SJCRH30 (cell line): ENCODE measurements around the gene HIBADH. TPM values are rescaled to one million over a fixed set of nuclear protein-coding genes. Genes with fewer than 3 reads are reported as not detected.

ENCODE experiments used
- DNase-seq, 2 experiments: peaks; one replicate each; pipeline ENCODE4 v3.0.0-alpha.2; 2015 to 2020
- H3K27ac ChIP-seq: fragments of 250-450 bp; sonication (Bioruptor Pico); 2 replicates; pipeline ENCODE4 v1.5.1; 2020; ENCODE audit warnings: mild to moderate bottlenecking, moderate library complexity
- H3K27me3 ChIP-seq: fragments of 250-450 bp; sonication (Bioruptor Pico); 2 replicates; pipeline ENCODE4 v1.5.1; 2020; ENCODE audit warnings: mild to moderate bottlenecking, moderate library complexity
- H3K36me3 ChIP-seq: fragments of 250-450 bp; sonication (Bioruptor Pico); 2 replicates; pipeline ENCODE4 v1.5.1; 2020; ENCODE audit warnings: mild to moderate bottlenecking, moderate library complexity
- H3K4me1 ChIP-seq: fragments of 250-450 bp; sonication (Bioruptor Pico); 2 replicates; pipeline ENCODE4 v1.5.1; 2020; ENCODE audit warnings: mild to moderate bottlenecking, moderate library complexity
- H3K4me3 ChIP-seq: fragments of 250-450 bp; sonication (Bioruptor Pico); 2 replicates; pipeline ENCODE4 v1.5.1; 2020; ENCODE audit warnings: mild to moderate bottlenecking, moderate library complexity
- H3K9me3 ChIP-seq: fragments of 250-450 bp; sonication (Bioruptor Pico); replicated peaks from 2 replicates; pipeline ENCODE4 v1.5.1; 2020; ENCODE audit warnings: mild to moderate bottlenecking, moderate library complexity
- total RNA-seq: library from RNA; depleted of rRNA; stranded (reverse); fragments of >200 nt; shearing (Covaris generic); gene quantifications from 2 replicates; pipeline ENCODE4 v1.2.3, GENCODE V29; 2014; rRNA removed

The HIBADH gene
- total RNA-seq: 37.8 and 41.6 TPM in 2 replicates

DNA sequence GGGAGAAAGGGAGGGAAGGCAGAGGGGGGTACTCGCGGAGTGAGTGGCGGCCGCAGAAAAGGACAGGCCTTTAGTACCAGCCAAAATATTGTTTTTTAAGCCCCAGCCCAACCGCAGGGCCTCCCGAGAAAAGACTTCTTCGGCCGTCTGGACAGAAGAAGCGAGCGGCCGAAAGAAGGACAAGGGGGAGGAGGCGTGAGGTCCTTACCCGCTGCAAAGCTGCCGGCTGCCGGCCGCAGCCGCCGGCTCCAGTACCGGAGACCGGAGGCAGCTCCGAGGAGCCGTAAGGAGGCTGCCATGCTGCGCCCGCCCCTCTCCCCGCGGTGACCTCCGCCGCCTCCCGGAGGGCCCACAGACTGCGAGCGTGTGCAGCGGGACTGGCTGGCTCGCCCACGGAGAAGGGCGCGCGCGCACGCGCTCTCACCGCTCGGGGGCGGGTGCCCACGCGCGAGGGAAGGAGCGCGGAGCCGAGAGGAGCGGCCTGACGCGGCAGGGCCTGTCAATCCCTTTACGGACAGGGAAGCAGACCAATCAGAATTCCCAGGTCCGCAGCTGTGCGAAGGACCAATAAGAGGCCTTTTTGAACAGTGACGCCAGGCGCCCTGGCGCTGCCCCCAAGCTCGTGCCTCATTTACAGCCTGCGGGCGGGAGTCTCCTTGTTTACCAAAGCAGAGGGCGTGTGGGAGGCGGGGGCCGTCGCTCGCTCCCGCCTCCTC lies at the start of gene HIBADH:
TSS of gene HIBADH (minus strand) at position 394 of the 716 bp plus-strand sequence. CDS start at position 299, 95 bp downstream.
- DNase-seq: peak; percentile 99
- Histone ChIP-seq H3K4me3 (peak within 1 kb of the TSS; percentile 88), H3K9me3 (no peaks in the 10 kb centered on the region), H3K27me3 (no peaks in the 10 kb centered on the region), H3K4me1 (no peaks in the 10 kb centered on the region), H3K36me3 (no peaks in the 10 kb centered on the region), H3K27ac (peak within 1 kb of the TSS; percentile 80)

DNA sequence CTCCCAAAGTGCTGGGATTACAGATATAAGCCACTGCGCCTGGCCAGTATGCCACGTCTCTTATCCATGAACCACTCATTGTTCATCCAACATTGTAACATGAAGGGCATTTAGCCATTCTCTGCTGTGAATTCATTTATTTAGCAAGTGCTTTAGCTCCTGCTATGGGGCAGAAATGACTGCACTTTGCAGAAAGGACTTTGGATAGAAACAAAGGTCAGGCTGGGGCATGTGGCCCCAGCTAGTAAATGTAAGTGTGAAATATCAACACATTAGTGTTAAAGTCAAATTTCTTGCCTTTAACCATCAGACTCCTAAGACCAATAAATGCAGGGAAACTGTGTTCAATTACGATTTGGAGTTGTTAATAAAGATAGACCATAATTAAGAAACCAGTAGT lies 49.5 kb upstream of the HIBADH start:
- H3K27ac ChIP-seq: no peak overlapping the region
- H3K9me3 ChIP-seq: no peaks in the 10 kb centered on the region
- no peak for DNase-seq
- H3K27me3 ChIP-seq: no peaks in the 10 kb centered on the region
- no peaks in the 10 kb centered on the region for H3K4me1 ChIP-seq
- H3K36me3 ChIP-seq: no peaks in the 10 kb centered on the region
- H3K4me3 ChIP-seq: no peak overlapping the region

DNA sequence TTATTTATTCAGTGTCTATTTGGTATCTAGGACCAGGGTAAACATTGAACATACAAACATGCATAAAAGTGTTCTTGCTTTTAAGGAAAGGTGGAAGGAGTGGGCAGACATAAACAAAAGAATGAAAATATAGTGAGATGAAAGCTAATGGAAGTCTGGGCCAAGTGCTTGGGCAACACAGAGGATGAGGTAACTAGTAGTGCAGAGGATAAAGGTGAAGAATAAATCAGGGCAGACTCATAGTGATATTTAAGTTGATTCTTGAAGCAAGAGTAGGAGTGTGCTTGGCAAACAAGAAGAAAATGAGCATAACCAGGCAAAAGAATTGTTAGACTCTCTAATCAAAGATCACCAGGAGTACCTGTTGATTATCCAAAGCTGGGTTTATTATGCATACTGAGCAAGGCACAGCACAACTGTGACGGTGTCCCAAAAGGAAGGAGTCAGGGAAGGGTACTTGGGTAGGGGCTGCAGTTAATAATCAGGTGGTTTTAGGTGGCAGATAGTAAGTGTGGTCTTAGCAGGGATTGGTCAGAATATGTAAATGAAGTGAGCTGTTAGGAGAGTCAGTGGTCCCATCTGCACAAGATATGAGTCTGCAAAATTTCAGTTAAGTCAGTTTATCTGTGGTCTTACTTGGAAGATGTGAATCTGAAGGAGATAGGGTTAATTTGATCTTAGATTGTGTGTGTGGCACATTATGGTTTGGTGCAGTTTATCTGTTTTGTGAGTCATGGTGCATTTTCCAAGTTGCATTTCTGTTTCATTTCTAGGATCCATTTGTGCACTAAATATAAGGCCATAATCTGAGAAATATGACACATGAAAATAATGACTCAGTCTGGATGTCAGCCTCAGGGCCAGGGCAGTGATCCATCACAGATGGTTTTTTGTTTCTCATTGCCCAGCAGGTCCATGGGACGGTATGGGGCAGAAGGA lies 46.7 kb upstream of the HIBADH start:
- Histone ChIP-seq H3K27ac (no peak overlapping the region), H3K4me3 (no peak overlapping the region), H3K9me3 (no peaks in the 10 kb centered on the region), H3K36me3 (no peaks in the 10 kb centered on the region), H3K4me1 (no peaks in the 10 kb centered on the region), H3K27me3 (no peaks in the 10 kb centered on the region)
- no peak for DNase-seq

DNA sequence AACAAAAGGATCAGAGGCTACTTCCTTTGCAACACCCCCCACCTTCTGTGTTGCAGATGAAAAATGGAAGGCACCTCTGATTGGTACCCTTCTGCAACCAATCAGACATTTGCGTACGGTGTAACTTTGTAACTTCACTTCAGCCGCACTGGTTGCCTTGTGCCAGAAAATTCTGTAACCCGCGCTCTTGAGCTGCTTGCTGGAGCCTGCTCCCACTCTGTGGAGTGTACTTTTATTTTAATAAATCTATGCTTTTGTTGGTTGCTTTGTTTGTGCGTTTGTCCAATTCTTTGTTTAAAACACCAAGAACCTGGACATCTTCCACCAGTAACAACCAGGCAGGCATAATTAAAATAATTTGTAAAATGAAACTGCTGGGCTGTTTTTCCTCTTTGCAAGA lies 45.8 kb upstream of the HIBADH start:
- no peaks in the 10 kb centered on the region for H3K36me3 ChIP-seq
- no peaks in the 10 kb centered on the region for H3K9me3 ChIP-seq
- no peak overlapping the region for H3K27ac ChIP-seq
- H3K27me3 ChIP-seq: no peaks in the 10 kb centered on the region
- H3K4me3 ChIP-seq: no peak overlapping the region
- DNase-seq: no peak
- H3K4me1 ChIP-seq: no peaks in the 10 kb centered on the region

DNA sequence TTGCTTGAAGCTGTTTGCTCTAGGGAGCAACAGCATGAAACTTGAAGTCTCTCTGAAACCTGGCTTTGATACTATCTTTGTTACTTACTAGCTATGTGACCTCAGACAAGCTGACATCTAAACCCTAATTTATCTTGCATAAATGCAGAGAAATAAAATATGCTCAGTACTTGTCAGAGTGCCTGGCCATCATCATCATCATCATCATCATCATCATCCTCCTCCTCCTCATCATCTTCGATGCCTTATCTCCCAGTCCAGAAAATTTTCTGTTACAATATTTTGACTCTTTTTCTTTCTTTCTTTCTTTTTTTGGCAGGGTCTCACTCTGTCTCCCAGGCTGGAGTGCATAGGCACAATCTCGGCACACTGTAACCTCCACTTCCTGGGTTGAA lies 42.5 kb upstream of the HIBADH start:
- H3K36me3 ChIP-seq: no peaks in the 10 kb centered on the region
- H3K9me3 ChIP-seq: no peaks in the 10 kb centered on the region
- H3K27me3 ChIP-seq: no peaks in the 10 kb centered on the region
- DNase-seq: no peak
- H3K27ac ChIP-seq: no peak overlapping the region
- H3K4me3 ChIP-seq: no peak overlapping the region
- H3K4me1 ChIP-seq: no peaks in the 10 kb centered on the region

DNA sequence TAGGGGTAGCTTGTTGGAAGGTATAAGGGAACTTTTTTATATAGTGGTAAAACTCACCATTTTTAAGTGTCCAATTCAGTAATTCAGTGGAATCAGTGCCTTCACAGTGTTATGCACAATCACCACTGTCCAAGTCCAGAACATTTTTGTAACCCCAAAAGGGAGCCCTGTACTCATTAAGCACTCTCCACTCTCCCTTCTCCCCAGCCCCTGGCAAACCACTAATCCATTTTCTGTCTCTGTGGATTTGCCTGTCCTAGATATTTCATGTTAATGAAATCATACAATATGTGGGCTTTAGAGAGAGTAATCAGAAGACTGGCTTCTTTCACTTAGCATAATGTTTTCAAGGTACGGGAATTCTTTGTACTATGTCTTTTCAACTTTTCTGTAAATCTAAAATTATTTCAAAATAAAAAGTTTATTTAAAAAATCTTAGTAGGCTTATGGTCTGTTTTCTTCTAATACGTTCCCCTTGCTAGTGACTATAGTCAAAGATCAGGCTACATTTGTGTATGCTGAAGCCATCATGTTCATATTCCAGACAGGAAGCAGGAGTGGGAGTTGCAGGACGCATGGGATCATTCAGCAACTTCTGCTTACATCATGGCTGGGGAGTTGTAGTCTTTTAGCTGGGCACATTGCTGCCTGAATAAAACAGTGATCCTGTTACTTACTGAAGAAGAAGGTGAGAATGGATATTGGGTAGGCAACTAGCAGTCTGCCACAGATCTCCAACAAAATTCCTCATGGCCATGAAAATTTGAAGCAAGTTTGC lies 41.9 kb upstream of the HIBADH start:
- Histone ChIP-seq H3K9me3 (no peaks in the 10 kb centered on the region), H3K27me3 (no peaks in the 10 kb centered on the region), H3K36me3 (no peaks in the 10 kb centered on the region), H3K27ac (no peak overlapping the region), H3K4me1 (no peaks in the 10 kb centered on the region), H3K4me3 (no peak overlapping the region)
- DNase-seq: no peak

DNA sequence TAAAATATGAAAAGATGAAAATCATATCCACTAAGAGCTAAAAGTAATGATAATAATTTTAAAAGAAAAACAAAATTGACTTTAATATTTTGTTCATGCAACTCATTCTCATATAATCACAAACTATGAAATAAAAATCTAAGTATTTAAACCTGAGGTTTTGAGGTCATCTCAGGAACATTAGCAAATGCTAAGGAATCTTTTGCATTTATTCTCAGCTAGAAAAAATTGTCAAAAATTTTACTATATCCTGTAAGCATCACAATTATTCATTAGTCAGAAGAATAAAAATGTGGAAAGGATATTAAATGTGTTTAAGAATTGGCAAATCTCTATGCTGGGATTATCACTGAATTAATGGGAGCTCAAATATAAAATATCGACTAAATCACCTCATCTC lies 40.5 kb upstream of the HIBADH start:
- Histone ChIP-seq H3K27ac (no peak overlapping the region), H3K4me1 (no peaks in the 10 kb centered on the region), H3K4me3 (no peak overlapping the region), H3K27me3 (no peaks in the 10 kb centered on the region), H3K9me3 (no peaks in the 10 kb centered on the region), H3K36me3 (no peaks in the 10 kb centered on the region)
- no peak for DNase-seq

DNA sequence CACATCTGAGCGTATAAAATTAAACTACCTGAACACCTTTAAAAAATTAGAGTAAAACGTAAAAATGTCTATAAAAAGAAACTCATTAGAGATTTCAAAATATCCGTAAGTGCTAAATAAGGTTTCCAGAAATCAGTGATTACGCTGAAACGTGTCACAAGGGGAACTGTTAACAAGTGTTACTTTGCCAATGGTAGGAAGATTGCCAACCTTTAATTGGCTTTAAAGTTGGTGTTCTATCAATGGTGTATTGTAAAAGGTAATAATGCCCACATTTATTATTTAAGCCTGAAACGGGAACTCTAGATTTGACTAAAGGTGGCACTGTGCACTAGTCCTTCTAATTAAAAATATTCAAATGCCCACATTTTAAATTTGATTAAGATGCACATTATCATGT lies 37.8 kb upstream of the HIBADH start:
- Histone ChIP-seq H3K27ac (no peak overlapping the region), H3K9me3 (no peaks in the 10 kb centered on the region), H3K36me3 (0 out of 2 replicates have a peak, but pooled peaks cover 2% of the 10 kb centered on the region), H3K27me3 (no peaks in the 10 kb centered on the region), H3K4me1 (no peaks in the 10 kb centered on the region), H3K4me3 (no peak overlapping the region)
- DNase-seq: no peak

DNA sequence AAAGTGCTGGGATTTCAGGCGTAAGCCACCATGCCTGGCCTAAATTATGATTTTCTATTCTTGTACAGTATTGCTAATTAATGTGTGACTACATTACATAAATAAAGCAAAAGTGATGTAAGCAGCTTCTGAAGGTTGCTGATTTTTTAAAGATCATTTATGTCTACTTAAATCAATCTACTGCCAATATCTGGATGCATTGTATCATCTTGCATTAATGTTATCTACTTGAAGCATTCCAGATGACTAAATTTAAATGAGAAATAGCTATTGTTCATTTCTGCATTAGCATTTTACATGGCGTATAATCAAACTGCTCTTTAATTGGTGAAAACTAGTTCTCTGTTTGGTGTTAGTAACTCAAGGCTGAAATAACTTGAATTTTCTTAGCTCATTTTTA lies 37.1 kb upstream of the HIBADH start:
- H3K27ac ChIP-seq: no peak overlapping the region
- no peaks in the 10 kb centered on the region for H3K4me1 ChIP-seq
- H3K27me3 ChIP-seq: no peaks in the 10 kb centered on the region
- no peaks in the 10 kb centered on the region for H3K9me3 ChIP-seq
- no peak for DNase-seq
- 0 out of 2 replicates have a peak, but pooled peaks cover 2% of the 10 kb centered on the region for H3K36me3 ChIP-seq
- no peak overlapping the region for H3K4me3 ChIP-seq

DNA sequence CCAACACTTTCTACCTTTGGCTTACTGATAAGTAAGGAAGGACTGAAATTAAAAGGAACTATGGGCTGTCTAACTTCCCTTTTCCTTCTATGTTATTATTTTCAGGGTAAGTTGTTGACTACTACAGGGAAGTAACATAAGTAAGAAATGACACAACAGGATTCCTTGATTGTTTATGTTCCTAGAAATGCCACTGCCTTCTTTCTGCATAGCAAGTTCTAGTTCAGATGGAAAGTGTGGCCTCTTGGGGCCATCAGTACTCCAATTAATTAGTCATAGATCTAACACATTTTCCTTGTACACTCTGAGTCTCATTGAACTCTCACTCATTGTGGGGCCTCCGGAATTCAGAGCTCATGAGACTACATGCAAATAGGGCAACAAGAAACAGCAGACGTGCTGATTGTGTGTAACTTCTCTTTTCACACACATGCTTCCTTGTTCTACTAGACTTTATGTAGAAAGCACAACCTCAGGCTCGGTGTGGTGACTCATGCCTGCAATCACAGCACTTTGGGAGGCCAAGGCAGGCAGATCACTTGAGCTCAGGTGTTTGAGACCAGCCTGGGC lies 35.3 kb upstream of the HIBADH start:
- H3K9me3 ChIP-seq: no peaks in the 10 kb centered on the region
- no peak for DNase-seq

DNA sequence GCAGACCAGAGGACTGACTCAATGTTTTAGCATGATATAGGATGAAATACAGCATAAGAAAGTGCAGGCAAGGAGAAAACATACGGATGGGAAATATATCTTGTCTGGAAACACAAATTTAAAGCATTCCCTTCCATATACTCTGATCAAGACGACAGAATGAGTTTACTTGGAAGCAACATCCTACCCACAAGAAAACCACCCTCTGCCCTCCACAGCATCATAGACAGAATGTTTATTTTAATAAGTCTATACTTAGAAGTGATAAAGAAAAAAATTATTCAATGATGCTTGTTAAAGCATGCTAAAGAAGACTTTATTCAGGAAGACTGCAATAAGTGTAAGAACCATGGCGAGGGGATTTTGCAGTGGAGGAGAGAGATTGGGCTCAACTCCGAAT lies 32.4 kb upstream of the HIBADH start:
- 0 out of 2 replicates have a peak, but pooled peaks cover 2% of the 10 kb centered on the region for H3K36me3 ChIP-seq
- no peak overlapping the region for H3K27ac ChIP-seq
- DNase-seq: no peak
- H3K27me3 ChIP-seq: no peaks in the 10 kb centered on the region
- H3K9me3 ChIP-seq: no peaks in the 10 kb centered on the region
- H3K4me1 ChIP-seq: no peaks in the 10 kb centered on the region
- H3K4me3 ChIP-seq: no peak overlapping the region

More for the DNA sequence above, 35.3 kb upstream of the HIBADH start:
- no peak overlapping the region for H3K27ac ChIP-seq
- H3K27me3 ChIP-seq: no peaks in the 10 kb centered on the region
- 0 out of 2 replicates have a peak, but pooled peaks cover 2% of the 10 kb centered on the region for H3K36me3 ChIP-seq
- H3K4me3 ChIP-seq: no peak overlapping the region
- H3K4me1 ChIP-seq: no peaks in the 10 kb centered on the region

DNA sequence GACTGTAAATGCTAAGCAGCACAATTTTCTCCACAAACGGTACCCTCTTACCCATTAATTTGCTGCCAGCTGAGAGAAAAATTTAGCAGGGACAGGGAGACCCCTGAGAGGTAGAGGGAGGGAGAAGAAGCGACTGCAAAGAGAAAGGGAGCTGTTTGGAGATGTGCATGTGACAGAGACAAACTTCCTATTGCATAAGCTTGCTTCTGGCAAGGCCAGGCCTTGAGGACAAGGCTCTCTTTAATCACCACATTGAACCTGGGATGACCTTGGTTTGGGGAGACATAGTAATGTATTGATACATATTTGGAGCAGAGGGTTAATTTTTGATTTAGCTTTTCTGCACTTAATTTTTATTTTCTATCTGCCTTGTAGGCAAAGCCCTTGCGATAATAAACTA lies 31.1 kb upstream of the HIBADH start:
- Histone ChIP-seq H3K9me3 (no peaks in the 10 kb centered on the region), H3K36me3 (0 out of 2 replicates have a peak, but pooled peaks cover 2% of the 10 kb centered on the region), H3K27me3 (no peaks in the 10 kb centered on the region), H3K4me3 (no peak overlapping the region), H3K4me1 (no peaks in the 10 kb centered on the region), H3K27ac (no peak overlapping the region)
- DNase-seq: no peak

DNA sequence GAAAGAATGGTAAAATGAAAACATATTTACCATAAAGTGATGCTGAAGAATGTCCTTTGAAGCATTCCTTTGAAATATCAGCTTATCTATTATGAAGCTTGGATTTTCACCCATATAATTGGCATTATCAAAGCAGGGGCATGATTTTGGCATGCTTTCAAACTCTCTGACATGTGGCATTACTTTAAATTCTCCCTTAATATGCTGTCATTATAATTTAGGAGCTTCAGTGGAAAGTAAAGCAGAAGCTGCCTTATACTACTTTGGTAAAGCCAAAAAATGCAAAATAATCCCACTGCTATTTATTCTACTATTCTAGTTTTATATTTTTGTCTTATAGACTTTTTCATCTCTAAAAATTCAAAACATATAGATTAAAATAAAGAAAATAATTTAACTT lies 28.0 kb upstream of the HIBADH start:
- H3K4me1 ChIP-seq: no peaks in the 10 kb centered on the region
- no peak for DNase-seq
- no peak overlapping the region for H3K4me3 ChIP-seq
- H3K27ac ChIP-seq: no peak overlapping the region
- no peaks in the 10 kb centered on the region for H3K27me3 ChIP-seq
- no peaks in the 10 kb centered on the region for H3K36me3 ChIP-seq
- H3K9me3 ChIP-seq: no peaks in the 10 kb centered on the region

DNA sequence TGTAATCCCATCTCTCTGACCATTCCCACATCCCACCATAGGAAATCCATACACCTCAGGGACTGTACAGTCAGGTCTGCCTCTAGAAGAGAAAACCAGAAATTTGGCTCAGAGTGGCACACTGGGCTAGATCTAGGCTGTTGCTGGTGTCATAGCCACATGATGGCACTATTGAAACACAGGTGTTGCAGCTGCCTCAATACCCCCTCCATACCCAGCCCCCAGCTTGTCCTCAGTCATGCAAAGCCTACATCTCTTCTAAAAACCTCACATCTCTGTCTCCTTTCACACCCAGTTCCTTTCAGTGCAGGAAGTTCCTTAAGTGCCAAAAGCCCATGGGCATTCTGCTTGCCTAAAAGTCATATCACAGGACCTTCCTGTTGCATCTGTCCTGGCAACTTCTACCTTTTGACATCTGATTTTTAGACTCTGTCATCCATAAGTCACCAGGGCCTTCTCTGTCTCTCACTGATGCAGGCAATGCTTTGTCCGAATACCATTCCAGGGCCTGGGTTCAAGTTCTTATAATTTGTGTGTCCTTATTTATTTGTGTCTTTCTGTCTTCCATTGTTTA lies 27.0 kb upstream of the HIBADH start:
- H3K4me1 ChIP-seq: peaks cover 3% of the 10 kb centered on the region; the same call in 1 of the 2 replicates
- H3K27me3 ChIP-seq: no peaks in the 10 kb centered on the region
- no peaks in the 10 kb centered on the region for H3K36me3 ChIP-seq
- H3K9me3 ChIP-seq: no peaks in the 10 kb centered on the region
- H3K4me3 ChIP-seq: no peak overlapping the region
- DNase-seq: peak in 1 of 2 experiments; percentile 36
- H3K27ac ChIP-seq: no peak overlapping the region
